Superior temporal gyrus (tissue), 1 donor: Measurements from ENCODE around the gene UBASH3B.
A peak's percentile ranks its signal among the peaks of the same experiment; 100 is the strongest.
"Not testable (repeated sequence)": the region's sequence is repeated elsewhere in the genome, so short reads cannot be mapped to it uniquely, and the experiment has no call there.

Experiments
- DNase-seq: peaks from one replicate; pipeline ENCODE4 v3.0.0-alpha.2; 2016; ENCODE audit errors: extremely low spot score

UBASH3B gene

GRCh38 chr11:122812638-122813037 is 157.1 kb downstream of the UBASH3B start:
- DNase-seq: no peak

GRCh38 chr11:122813176-122813893 is 157.8 kb downstream of the UBASH3B start:
- no peak for DNase-seq

- DNase-seq: no peak
Observed at GRCh38 chr11:122813894-122814270, 158.4 kb downstream of the UBASH3B start.

GRCh38 chr11:122814401-122814800 is 158.9 kb downstream of the UBASH3B start:
- DNase-seq: no peak

GRCh38 chr11:122815900-122816299 is 160.4 kb downstream of the UBASH3B start:
- no peak for DNase-seq

- peak; percentile 36 for DNase-seq
Observed at GRCh38 chr11:122816761-122817520, 161.4 kb downstream of the UBASH3B start.

GRCh38 chr11:122820158-122820557 is 164.6 kb downstream of the UBASH3B start:
- no peak for DNase-seq

- DNase-seq: no peak
Observed at GRCh38 chr11:122821169-122821568, 165.6 kb downstream of the UBASH3B start.

GRCh38 chr11:122822241-122822640 is 166.7 kb downstream of the UBASH3B start:
- DNase-seq: no peak

GRCh38 chr11:122823564-122823963 is 168.0 kb downstream of the UBASH3B start:
- DNase-seq: no peak

- DNase-seq: not testable (repeated sequence)
Observed at GRCh38 chr11:122829371-122829770, 173.8 kb downstream of the UBASH3B start.

GRCh38 chr11:122832297-122832696 is 176.8 kb downstream of the UBASH3B start:
- DNase-seq: not testable (repeated sequence)

- no peak for DNase-seq
Observed at GRCh38 chr11:122832721-122833470, 177.4 kb downstream of the UBASH3B start.

- no peak for DNase-seq
Observed at GRCh38 chr11:122833846-122834464, 178.4 kb downstream of the UBASH3B start.

- DNase-seq: no peak
Observed at GRCh38 chr11:122836916-122837315, 181.4 kb downstream of the UBASH3B start.

- no peak for DNase-seq
Observed at GRCh38 chr11:122837528-122838346, 182.2 kb downstream of the UBASH3B start.

GRCh38 chr11:122843281-122844141 is 188.0 kb downstream of the UBASH3B start:
- DNase-seq: no peak

- DNase-seq: no peak
Observed at GRCh38 chr11:122847466-122847865, 191.9 kb downstream of the UBASH3B start.

GRCh38 chr11:122848186-122848585 is 192.7 kb downstream of the UBASH3B start:
- no peak for DNase-seq

- DNase-seq: no peak
Observed at GRCh38 chr11:122850076-122850631, 194.6 kb downstream of the UBASH3B start.
